Raji (cell line): ENCODE data around the gene EIF1.

Experiments
- POLR2A ChIP-seq: IDR thresholded peaks from 2 replicates; pipeline ENCODE4 v1.6.1; 2011; ENCODE audit warnings: low read depth, low read length, control low read depth; ENCODE audit not compliant: insufficient read depth

Gene EIF1

GRCh38 chr17:41653421-41653820 lies 35.3 kb upstream of the EIF1 start:
- no peak for TF ChIP-seq POLR2A

- TF ChIP-seq POLR2A, result no peak
Measured at GRCh38 chr17:41653892-41654677, 34.6 kb upstream of the EIF1 start.

GRCh38 chr17:41654678-41655607 lies 33.7 kb upstream of the EIF1 start:
- TF ChIP-seq POLR2A, result no peak

- TF ChIP-seq POLR2A, result no peak
Measured at GRCh38 chr17:41655611-41656111, 33.0 kb upstream of the EIF1 start.

GRCh38 chr17:41656249-41657023 lies 32.2 kb upstream of the EIF1 start:
- no peak for TF ChIP-seq POLR2A

GRCh38 chr17:41657176-41657754 lies 31.4 kb upstream of the EIF1 start:
- no peak for TF ChIP-seq POLR2A

- no peak for TF ChIP-seq POLR2A
Measured at GRCh38 chr17:41657936-41658335, 30.7 kb upstream of the EIF1 start.

GRCh38 chr17:41658846-41659245 lies 29.8 kb upstream of the EIF1 start:
- no peak for TF ChIP-seq POLR2A

- TF ChIP-seq POLR2A, result no peak
Measured at GRCh38 chr17:41659427-41660212, 29.1 kb upstream of the EIF1 start.

GRCh38 chr17:41660221-41660711 lies 28.4 kb upstream of the EIF1 start:
- TF ChIP-seq POLR2A, result no peak

- TF ChIP-seq POLR2A, result no peak
Measured at GRCh38 chr17:41663451-41664171, 25.1 kb upstream of the EIF1 start.

GRCh38 chr17:41664172-41664457 lies 24.6 kb upstream of the EIF1 start:
- no peak for TF ChIP-seq POLR2A
